Lung (tissue), 12 donors: ENCODE measurements around the gene PLB1. TPM values are rescaled to one million over a fixed set of nuclear protein-coding genes. Genes with fewer than 3 reads are reported as not detected.

Source experiments
- ATAC-seq: fragments of 200-7000 bp; cut with Tn5 transposase; one replicate; pipeline ENCODE4 v1.9.1; 2020; ENCODE audit warnings: moderate number of reproducible peaks; ENCODE audit not compliant: insufficient read depth, low FRiP score
- DNase-seq, 3 donors: peaks; one replicate each; pipeline ENCODE4 v3.0.0-alpha.2; 2013 to 2017
- H3K27ac ChIP-seq, 2 donors: one replicate each; pipeline ENCODE4 v1.5.1; 2013; ENCODE audit warnings: mild to moderate bottlenecking in 2 of 2, moderate library complexity in 2 of 2, control low read depth in 1 of 2, inconsistent platforms in 1 of 2, low read depth in 1 of 2, low read length in 1 of 2
- H3K27me3 ChIP-seq, 3 donors: one replicate each; pipeline ENCODE4 v1.5.1; 2013; ENCODE audit warnings: low read length in 2 of 3; ENCODE audit not compliant: control insufficient read depth in 3 of 3, insufficient read depth in 3 of 3
- H3K36me3 ChIP-seq, 4 donors: one replicate each; pipeline ENCODE4 v1.5.1; 2013; ENCODE audit warnings: low read length in 4 of 4, mild to moderate bottlenecking in 1 of 4, moderate library complexity in 1 of 4; ENCODE audit not compliant: control insufficient read depth in 4 of 4, insufficient read depth in 4 of 4
- H3K4me1 ChIP-seq, 5 donors: one replicate each; pipeline ENCODE4 v1.5.1; 2013; ENCODE audit warnings: low read length in 5 of 5, mild to moderate bottlenecking in 2 of 5, moderate library complexity in 1 of 5; ENCODE audit not compliant: control insufficient read depth in 5 of 5, insufficient read depth in 5 of 5
- H3K4me3 ChIP-seq: one replicate; pipeline ENCODE4 v1.5.1; 2013; ENCODE audit warnings: mild to moderate bottlenecking, control low read depth, moderate library complexity
- H3K9ac ChIP-seq, 2 donors: one replicate each; pipeline ENCODE4 v1.5.1; 2013; ENCODE audit warnings: low read length in 2 of 2, control low read depth in 1 of 2; ENCODE audit not compliant: insufficient read depth in 1 of 2
- H3K9me3 ChIP-seq, 4 donors: one replicate each; pipeline ENCODE4 v1.5.1; 2013; ENCODE audit warnings: low read length in 3 of 4, mild to moderate bottlenecking in 1 of 4, moderate library complexity in 1 of 4; ENCODE audit not compliant: control insufficient read depth in 4 of 4, insufficient read depth in 3 of 4
- WGBS, 2 donors: extraction: QIAGEN DNeasy Blood & Tissue Kit; methylation state at CpG; one replicate each; pipeline ENCODE4 v1.1.7; 2013; 5-methylcytosine and 5-hydroxymethylcytosine counted together
- polyA plus RNA-seq, 2 donors: library from polyadenylated mRNA; stranded (reverse); fragments of 200-250 nt; gene quantifications; one replicate each; pipeline ENCODE4 v1.2.1, GENCODE V29; 2013
- total RNA-seq, 2 donors: library from RNA; depleted of rRNA in 1 of 2; stranded (reverse); fragments of >200 nt in 1 of 2; gene quantifications; one replicate each; pipeline ENCODE4 v1.2.1, GENCODE V29; 2014 to 2021
- TF ChIP-seq, protein P1 (sequence below): IDR thresholded peaks from 2 replicates; pipeline ENCODE4 v1.5.1; 2012; ENCODE audit warnings: mild to moderate bottlenecking; ENCODE audit errors: control extremely low read depth, extremely low read depth
- donor health status: control.
- donor health status: control.
- donor health status: Bipolar disorder and iron deficiency.
- donor health status: healthy.
- donor health status: DM: yes; HTN: yes; CAD: no.

PLB1 gene
- total and polyA plus RNA-seq, 4 donors: 1.0 to 10.3 (median 6.7) TPM

DNA sequence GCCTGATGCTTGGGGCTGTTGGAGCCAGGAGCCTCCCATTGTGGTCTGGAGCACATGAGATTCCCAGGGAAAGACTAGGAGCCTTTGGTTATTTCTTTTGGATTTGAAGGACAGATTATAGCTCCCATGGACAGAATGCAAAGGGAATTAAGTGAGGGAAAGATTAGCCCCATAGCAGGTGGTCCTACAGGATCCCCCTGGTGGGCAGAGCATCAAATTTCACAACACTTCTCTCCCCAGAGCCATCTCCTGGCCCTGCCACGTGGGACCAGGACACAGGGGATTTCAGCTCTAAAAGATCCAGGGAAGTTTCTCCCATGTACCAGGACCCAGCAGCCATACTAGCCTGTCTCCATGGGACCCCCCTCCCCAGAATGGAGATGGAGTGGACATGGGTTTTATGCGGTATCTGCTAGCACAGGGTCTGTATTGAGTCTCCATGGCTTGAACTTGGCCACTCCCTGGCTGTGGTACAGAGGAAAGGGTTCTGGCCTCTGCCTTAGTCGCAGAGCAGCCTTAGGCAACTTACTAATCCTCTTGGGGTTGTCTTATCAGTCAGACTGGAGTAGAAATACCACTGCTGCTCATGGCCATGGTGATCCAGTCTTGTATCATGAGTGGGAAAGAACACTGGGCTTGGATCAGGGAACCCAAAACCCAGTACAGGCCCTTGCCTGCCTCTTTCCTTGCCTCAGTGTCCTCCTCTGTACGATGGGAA, 6.8 kb upstream of the PLB1 start:
- Histone ChIP-seq H3K4me3 (no peak overlapping the region), H3K9ac (no peak overlapping the region), H3K36me3 (no peaks in the 10 kb centered on the region), H3K9me3 (no peaks in the 10 kb centered on the region), H3K27ac (no peak overlapping the region), H3K4me1 (peaks cover 0 to 2% (median 0%) of the 10 kb centered on the region in 5 donors), H3K27me3 (no peaks in the 10 kb centered on the region)
- no peak for ATAC-seq
- WGBS, 2 donors: 74 to 86% methylated on average over 4 of the region's 4 CpGs
- no peak for DNase-seq
- TF ChIP-seq, protein P1, sequence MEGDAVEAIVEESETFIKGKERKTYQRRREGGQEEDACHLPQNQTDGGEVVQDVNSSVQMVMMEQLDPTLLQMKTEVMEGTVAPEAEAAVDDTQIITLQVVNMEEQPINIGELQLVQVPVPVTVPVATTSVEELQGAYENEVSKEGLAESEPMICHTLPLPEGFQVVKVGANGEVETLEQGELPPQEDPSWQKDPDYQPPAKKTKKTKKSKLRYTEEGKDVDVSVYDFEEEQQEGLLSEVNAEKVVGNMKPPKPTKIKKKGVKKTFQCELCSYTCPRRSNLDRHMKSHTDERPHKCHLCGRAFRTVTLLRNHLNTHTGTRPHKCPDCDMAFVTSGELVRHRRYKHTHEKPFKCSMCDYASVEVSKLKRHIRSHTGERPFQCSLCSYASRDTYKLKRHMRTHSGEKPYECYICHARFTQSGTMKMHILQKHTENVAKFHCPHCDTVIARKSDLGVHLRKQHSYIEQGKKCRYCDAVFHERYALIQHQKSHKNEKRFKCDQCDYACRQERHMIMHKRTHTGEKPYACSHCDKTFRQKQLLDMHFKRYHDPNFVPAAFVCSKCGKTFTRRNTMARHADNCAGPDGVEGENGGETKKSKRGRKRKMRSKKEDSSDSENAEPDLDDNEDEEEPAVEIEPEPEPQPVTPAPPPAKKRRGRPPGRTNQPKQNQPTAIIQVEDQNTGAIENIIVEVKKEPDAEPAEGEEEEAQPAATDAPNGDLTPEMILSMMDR: no peak

DNA sequence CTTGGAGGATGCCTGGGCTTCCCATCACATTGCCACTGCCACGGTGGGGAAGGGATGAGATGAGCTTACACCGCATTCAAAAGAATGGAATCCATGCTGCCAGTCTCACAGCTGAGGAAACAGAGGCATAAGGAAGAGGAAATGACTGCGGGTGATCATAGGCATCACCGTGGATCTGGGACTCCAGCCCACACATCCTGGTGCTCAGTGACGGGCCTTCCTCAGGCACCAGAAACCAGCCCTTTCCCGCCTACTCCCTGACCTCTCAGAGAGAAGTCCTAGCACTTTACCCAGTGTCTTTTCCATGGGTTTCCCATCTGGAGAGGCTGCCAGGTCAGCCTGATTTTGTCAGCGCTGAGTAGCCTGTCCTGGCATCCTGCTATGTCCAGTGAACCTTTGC, 5.3 kb upstream of the PLB1 start:
- H3K9ac ChIP-seq: no peak overlapping the region
- no peak overlapping the region for H3K4me3 ChIP-seq
- H3K27ac ChIP-seq: no peak overlapping the region
- no peaks in the 10 kb centered on the region for H3K9me3 ChIP-seq
- TF ChIP-seq, protein P1: no peak
- H3K4me1 ChIP-seq: peaks cover 0 to 2% (median 0%) of the 10 kb centered on the region in 5 donors
- ATAC-seq (no peak), DNase-seq (no peak)
- WGBS, 2 donors: 78 to 82% methylated on average over 7 of the region's 7 CpGs
- no peaks in the 10 kb centered on the region for H3K36me3 ChIP-seq
- no peaks in the 10 kb centered on the region for H3K27me3 ChIP-seq

DNA sequence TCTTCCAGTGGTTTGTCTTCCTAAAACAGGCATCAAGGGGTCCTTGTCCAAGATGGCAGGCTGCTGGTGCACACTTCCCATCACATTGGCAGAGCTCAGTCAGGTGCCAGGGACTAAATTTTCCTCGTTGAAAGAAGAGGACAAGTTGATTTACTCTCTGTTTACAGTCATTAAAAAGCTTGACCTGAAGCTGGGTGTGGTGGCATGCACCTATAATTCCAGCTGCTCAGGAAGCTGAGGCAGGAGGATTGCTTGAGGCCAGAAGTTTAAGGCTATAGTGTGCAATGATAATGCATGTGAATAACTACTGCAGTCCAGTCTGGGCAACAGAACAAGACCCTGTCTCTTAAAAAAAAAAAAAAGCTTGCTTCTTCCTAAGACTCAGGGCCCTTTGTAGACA, 3.6 kb upstream of the PLB1 start:
- H3K9ac ChIP-seq: no peak overlapping the region
- H3K9me3 ChIP-seq: no peaks in the 10 kb centered on the region
- TF ChIP-seq, protein P1: no peak
- WGBS, 2 donors: 77 to 79% methylated on average over 1 of the region's 1 CpG
- no peak overlapping the region for H3K4me3 ChIP-seq
- peaks cover 0 to 2% (median 0%) of the 10 kb centered on the region in 5 donors for H3K4me1 ChIP-seq
- no peaks in the 10 kb centered on the region for H3K36me3 ChIP-seq
- H3K27me3 ChIP-seq: no peaks in the 10 kb centered on the region
- ATAC-seq (no peak), DNase-seq (no peak)
- no peak overlapping the region for H3K27ac ChIP-seq

DNA sequence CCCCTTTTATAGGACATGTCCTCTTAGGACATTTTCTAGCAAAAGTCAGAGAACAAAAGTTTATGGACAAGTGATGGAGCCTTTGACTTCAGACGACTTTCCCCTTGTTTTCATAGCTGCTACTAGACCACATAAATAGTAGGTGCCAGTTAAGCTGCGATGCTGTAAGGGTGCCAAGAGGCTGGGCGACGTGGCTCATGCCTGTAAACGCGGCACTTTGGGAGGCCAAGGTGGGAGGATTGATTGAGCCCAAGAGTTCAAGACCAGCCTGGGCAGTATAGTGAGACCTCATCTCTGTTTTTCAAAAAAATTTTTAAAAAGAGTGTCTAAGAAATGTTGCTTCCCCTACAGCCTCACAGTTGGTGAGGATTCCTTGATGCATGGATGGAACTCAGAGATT, 2.2 kb upstream of the PLB1 start:
- DNase-seq (no peak), ATAC-seq (no peak)
- Histone ChIP-seq H3K4me1 (peaks cover 0 to 2% (median 0%) of the 10 kb centered on the region in 5 donors), H3K36me3 (no peaks in the 10 kb centered on the region), H3K4me3 (no peak overlapping the region), H3K27ac (no peak overlapping the region), H3K9me3 (no peaks in the 10 kb centered on the region), H3K9ac (no peak overlapping the region), H3K27me3 (no peaks in the 10 kb centered on the region)
- WGBS, 2 donors: 92 to 94% methylated on average over 6 of the region's 6 CpGs
- TF ChIP-seq, protein P1: no peak
